NCI-H82 (cell line): ENCODE measurements around the gene ADAP2.
"Not testable (repeated sequence)": the region's sequence is repeated elsewhere in the genome, so short reads cannot be mapped to it uniquely, and the experiment has no call there.

Experiments
- DNase-seq: peaks from one replicate; lab custom pipeline; 2025; lab: John Stamatoyannopoulos, UW

The ADAP2 gene

GRCh38 chr17:30921544-30922196 is at the start of gene ADAP2:
Gene ADAP2 (plus strand): TSS chr17:30921945. CDS start chr17:30922015, 70 bp downstream.
- DNase-seq, result no peak

GRCh38 chr17:30886187-30886586 is 35.6 kb upstream of the ADAP2 start:
- DNase-seq, result no peak

GRCh38 chr17:30894236-30894635 is 27.5 kb upstream of the ADAP2 start:
- DNase-seq, result no peak

- no peak for DNase-seq
These were observed 24.4 kb upstream of the ADAP2 start for GRCh38 chr17:30897311-30897710.

- DNase-seq, result no peak
These were observed 16.0 kb upstream of the ADAP2 start for GRCh38 chr17:30905742-30906100.

- peak; percentile 94 for DNase-seq
These were observed 15.4 kb upstream of the ADAP2 start, which contains the start of gene TEFM for GRCh38 chr17:30906101-30906911. Gene TEFM (minus strand): TSS chr17:30906238. CDS start chr17:30906198, 40 bp downstream.

- no peak for DNase-seq
These were observed 12.9 kb upstream of the ADAP2 start for GRCh38 chr17:30908717-30909420.

- DNase-seq, result not testable (repeated sequence)
These were observed 11.6 kb upstream of the ADAP2 start for GRCh38 chr17:30910151-30910550.

- DNase-seq, result no peak
These were observed 7.8 kb upstream of the ADAP2 start for GRCh38 chr17:30913955-30914354.

- no peak for DNase-seq
These were observed 5.7 kb upstream of the ADAP2 start for GRCh38 chr17:30915833-30916611.

GRCh38 chr17:30917050-30917449 is 4.7 kb upstream of the ADAP2 start:
- DNase-seq, result no peak

GRCh38 chr17:30920282-30920681 is 1.5 kb upstream of the ADAP2 start:
- peak; percentile 13 for DNase-seq

GRCh38 chr17:30920683-30921543 is 832 bp upstream of the ADAP2 start:
- no peak for DNase-seq

- DNase-seq, result no peak
These were observed 688 bp downstream of the ADAP2 start for GRCh38 chr17:30922235-30923030.

GRCh38 chr17:30924341-30924740 is 2.6 kb downstream of the ADAP2 start:
- DNase-seq, result no peak

GRCh38 chr17:30926516-30926915 is 4.8 kb downstream of the ADAP2 start:
- DNase-seq, result no peak

- DNase-seq, result no peak
These were observed 6.0 kb downstream of the ADAP2 start for GRCh38 chr17:30927756-30928155.

- DNase-seq, result no peak
These were observed 6.8 kb downstream of the ADAP2 start for GRCh38 chr17:30928584-30928983.

- no peak for DNase-seq
These were observed 7.4 kb downstream of the ADAP2 start for GRCh38 chr17:30929081-30929633.

- DNase-seq, result not testable (repeated sequence)
These were observed 8.1 kb downstream of the ADAP2 start for GRCh38 chr17:30929861-30930260.
